ENCODE data around the gene PLEKHA7.

The PLEKHA7 gene

GRCh38 chr11:16778876-16779275, 235.3 kb downstream of the PLEKHA7 start:
- TF ChIP-seq CTCF (IDR thresholded peaks at IDR 0.05; ENCODE audit: extremely low read depth, insufficient read depth, missing control alignments) = no peak
- DNase-seq (ENCODE audit: low spot score) = no peak
- in situ Hi-C loops (cut with MboI; ENCODE audit: low pct_unique_long_range_greater_than_20kb, low sequenced_read_pairs, unreplicated experiment) = loop anchor here (25.0 kb wide), 1 partner anchor 733 kb away; no protein-coding TSS in a partner anchor

- in situ Hi-C loops (cut with MboI; ENCODE audit: low pct_unique_long_range_greater_than_20kb, low sequenced_read_pairs, unreplicated experiment) = loop anchor here (25.0 kb wide), 1 partner anchor 734 kb away; no protein-coding TSS in a partner anchor
- no peak for TF ChIP-seq CTCF (IDR thresholded peaks at IDR 0.05; ENCODE audit: extremely low read depth, insufficient read depth, missing control alignments)
- no peak for DNase-seq (ENCODE audit: low spot score)
Observed at GRCh38 chr11:16778286-16778685, 235.9 kb downstream of the PLEKHA7 start.

GRCh38 chr11:16777613-16777975, 236.6 kb downstream of the PLEKHA7 start:
- DNase-seq (ENCODE audit: low spot score) = no peak
- in situ Hi-C loops (cut with MboI; ENCODE audit: low pct_unique_long_range_greater_than_20kb, low sequenced_read_pairs, unreplicated experiment) = loop anchor here (25.0 kb wide), 1 partner anchor 735 kb away; no protein-coding TSS in a partner anchor
- TF ChIP-seq CTCF (IDR thresholded peaks at IDR 0.05; ENCODE audit: extremely low read depth, insufficient read depth, missing control alignments) = no peak

GRCh38 chr11:16776711-16777612, 237.3 kb downstream of the PLEKHA7 start:
- no peak for TF ChIP-seq CTCF (IDR thresholded peaks at IDR 0.05; ENCODE audit: extremely low read depth, insufficient read depth, missing control alignments)
- no peak for DNase-seq (ENCODE audit: low spot score)
- in situ Hi-C loops (cut with MboI; ENCODE audit: low pct_unique_long_range_greater_than_20kb, low sequenced_read_pairs, unreplicated experiment) = loop anchor here (25.0 kb wide), 1 partner anchor 735 kb away; no protein-coding TSS in a partner anchor

- TF ChIP-seq CTCF (IDR thresholded peaks at IDR 0.05; ENCODE audit: extremely low read depth, insufficient read depth, missing control alignments) = no peak
- in situ Hi-C loops (cut with MboI; ENCODE audit: low pct_unique_long_range_greater_than_20kb, low sequenced_read_pairs, unreplicated experiment) = loop anchor here (25.0 kb wide), 1 partner anchor 737 kb away; no protein-coding TSS in a partner anchor
- no peak for DNase-seq (ENCODE audit: low spot score)
Observed at GRCh38 chr11:16775614-16776283, 238.5 kb downstream of the PLEKHA7 start.

GRCh38 chr11:16774936-16775613, 239.1 kb downstream of the PLEKHA7 start:
- TF ChIP-seq CTCF (IDR thresholded peaks at IDR 0.05; ENCODE audit: extremely low read depth, insufficient read depth, missing control alignments) = no peak
- in situ Hi-C loops (cut with MboI; ENCODE audit: low pct_unique_long_range_greater_than_20kb, low sequenced_read_pairs, unreplicated experiment) = loop anchor here (25.0 kb wide), 1 partner anchor 737 kb away; no protein-coding TSS in a partner anchor
- DNase-seq (ENCODE audit: low spot score) = no peak
